Measurements from ENCODE around the gene MRPL42.

DNA sequence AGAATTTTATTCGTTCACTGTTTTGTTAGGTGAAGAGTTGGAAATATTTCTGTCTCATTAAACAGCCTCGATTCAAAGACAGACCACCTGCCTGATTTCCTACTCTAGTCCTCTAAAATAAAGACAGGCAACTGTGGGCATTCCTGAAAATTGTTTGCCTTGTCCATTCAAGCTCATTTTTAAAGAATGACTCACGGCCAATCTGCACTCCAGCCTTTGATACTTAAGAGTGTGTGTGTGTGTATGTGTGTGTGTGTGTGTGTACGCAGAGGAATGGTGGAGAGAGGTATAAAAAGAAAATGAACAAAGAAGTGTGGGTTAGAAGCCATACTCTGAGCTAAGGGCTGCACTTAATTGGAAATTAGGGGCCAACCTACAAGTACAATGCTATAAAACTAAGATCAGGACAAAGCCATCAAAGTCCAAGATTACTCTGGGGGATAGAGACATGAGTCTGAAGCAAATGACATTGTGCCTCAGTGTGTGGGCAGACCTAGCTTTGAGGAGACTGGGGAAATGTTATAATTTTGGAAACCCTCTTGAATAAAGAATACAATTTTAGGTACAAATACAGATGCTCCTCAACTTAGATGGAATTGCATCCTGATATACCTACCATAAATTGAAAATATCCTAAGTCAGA is 59.6 kb downstream of the MRPL42 start:
- TF ChIP-seq EP300 (IDR thresholded peaks at IDR 0.05), result no peak
- TF ChIP-seq CTCF (IDR thresholded peaks at IDR 0.05), result no peak
